Body of pancreas (tissue), 4 donors: ENCODE data around the gene TMBIM1. TPM values are rescaled to one million over a fixed set of nuclear protein-coding genes. Genes with fewer than 3 reads are reported as not detected.

Experiments used
- ATAC-seq: fragments of 150-250 bp; one replicate; pipeline ENCODE4 v1.9.1; 2016
- DNase-seq, 4 donors: peaks; one replicate each; pipeline ENCODE4 v3.0.0-alpha.2; 2019
- H3K27ac ChIP-seq, 4 donors: fragments of 200-600 bp; sonication (generic); 1 replicate in 3 of 4; 2 replicates in 1 of 4; pipeline versions ENCODE4 v1.5.1 to v1.6.1; 2016 to 2019; ENCODE audit warnings: mild to moderate bottlenecking in 1 of 4, mixed read lengths in 1 of 4, moderate library complexity in 1 of 4
- H3K27me3 ChIP-seq, 2 donors: fragments of 200-600 bp; sonication (generic); one replicate each; pipeline ENCODE4 v1.6.0; 2016; ENCODE audit warnings: mild to moderate bottlenecking in 1 of 2
- H3K36me3 ChIP-seq, 2 donors: fragments of 200-600 bp; sonication (generic); replicated peaks in 1 of 2; 2 replicates each; pipeline ENCODE4 v1.5.1; 2016; ENCODE audit warnings: low read depth in 2 of 2; ENCODE audit not compliant: insufficient read depth in 1 of 2
- H3K4me1 ChIP-seq: fragments of 200-600 bp; sonication (generic); one replicate; pipeline ENCODE4 v1.6.0; 2016
- H3K4me3 ChIP-seq, 2 donors: fragments of 200-600 bp; sonication (generic); 1 replicate in 1 of 2; 2 replicates in 1 of 2; pipeline ENCODE4 v1.5.1; 2016 to 2019
- H3K9me3 ChIP-seq, 3 donors: fragments of 200-600 bp; sonication (generic); 1 replicate in 2 of 3; 2 replicates in 1 of 3; pipeline ENCODE4 v1.5.1; 2016
- CTCF ChIP-seq, 7 experiments: fragments of 450-650 bp in 4 of 7; fragments of 200-600 bp in 3 of 7; sonication (generic) in 3 of 7; IDR thresholded peaks; one replicate each; pipeline ENCODE4 v1.5.1; 2016 to 2019; ENCODE audit warnings: antibody characterized with exemption in 7 of 7
- POLR2A ChIP-seq, 3 donors: fragments of 450-650 bp; IDR thresholded peaks; one replicate each; pipeline ENCODE4 v1.6.1; 2016; ENCODE audit warnings: antibody characterized with exemption in 3 of 3, mild to moderate bottlenecking in 2 of 3
- WGBS, 2 donors: methylation state at CpG; one replicate each; pipeline ENCODE4 v1.1.5; 2017; 5-methylcytosine and 5-hydroxymethylcytosine counted together
- intact Hi-C: fragments of 100-400 bp; cut with DNase I; formaldehyde crosslinking; loops from one replicate; pipeline ENCODE4 v1.15.1; 2023
- total RNA-seq, 2 donors: library from RNA; depleted of rRNA; stranded (reverse); fragments of >200 nt; gene quantifications; one replicate each; pipeline ENCODE4 v1.1.0, GENCODE V29; 2016

Gene TMBIM1
- total RNA-seq, 2 donors from 2014 or later = 125 to 148 TPM

GRCh38 chr2:218306184-218306920, 14.0 kb upstream of the TMBIM1 start:
- 70 to 82% methylated on average over 8 to 9 of the region's 9 CpGs for WGBS, 2 donors
- Histone ChIP-seq H3K4me3 (no peak overlapping the region), H3K36me3 (no peaks in the 10 kb centered on the region), H3K9me3 (no peaks in the 10 kb centered on the region), H3K27ac (no peak overlapping the region), H3K4me1 (peaks cover 24% of the 10 kb centered on the region), H3K27me3 (no peaks in the 10 kb centered on the region)
- intact Hi-C loops = no loop called here
- DNase-seq (no peak), ATAC-seq (no peak)
- TF ChIP-seq CTCF (IDR thresholded peaks at IDR 0.05) = no peak
- no peak for TF ChIP-seq POLR2A (IDR thresholded peaks at IDR 0.05)

GRCh38 chr2:218305383-218305782, 13.1 kb upstream of the TMBIM1 start:
- H3K27ac ChIP-seq = no peak overlapping the region
- intact Hi-C loops = no loop called here
- H3K36me3 ChIP-seq = no peaks in the 10 kb centered on the region
- H3K4me3 ChIP-seq = no peak overlapping the region
- ATAC-seq (no peak), DNase-seq (no peak)
- H3K4me1 ChIP-seq = peaks cover 19% of the 10 kb centered on the region
- WGBS, 2 donors = 72 to 83% methylated on average over 5 of the region's 5 CpGs
- TF ChIP-seq CTCF (IDR thresholded peaks at IDR 0.05) (no peak), POLR2A (IDR thresholded peaks at IDR 0.05) (no peak)
- H3K27me3 ChIP-seq = no peaks in the 10 kb centered on the region
- H3K9me3 ChIP-seq = no peaks in the 10 kb centered on the region

GRCh38 chr2:218301176-218301819, 9.0 kb upstream of the TMBIM1 start:
- Histone ChIP-seq H3K9me3 (no peaks in the 10 kb centered on the region), H3K4me3 (no peak overlapping the region), H3K27me3 (no peaks in the 10 kb centered on the region), H3K4me1 (peaks cover 37% of the 10 kb centered on the region), H3K36me3 (no peaks in the 10 kb centered on the region), H3K27ac (peak overlapping the region in 2 of 4 donors; percentile 19 to 58)
- intact Hi-C loops = loop anchor here (5.0 kb wide), 2 partner anchors 56 to 91 kb away; partner anchors contain the start of gene CATIP
- WGBS, 2 donors = 1 to 3% methylated on average over 9 of the region's 9 CpGs
- TF ChIP-seq POLR2A (IDR thresholded peaks at IDR 0.05) = no peak
- peak; percentile 83 to 98 (median 98) for TF ChIP-seq CTCF (IDR thresholded peaks at IDR 0.05)
- peak; percentile 96 for ATAC-seq
- peak; percentile 92 to 94 (median 93) for DNase-seq

GRCh38 chr2:218300141-218300540, 7.8 kb upstream of the TMBIM1 start:
- H3K4me3 ChIP-seq = no peak overlapping the region
- DNase-seq (no peak), ATAC-seq (no peak)
- H3K27ac ChIP-seq = no peak overlapping the region
- peaks cover 44% of the 10 kb centered on the region for H3K4me1 ChIP-seq
- H3K27me3 ChIP-seq = no peaks in the 10 kb centered on the region
- TF ChIP-seq POLR2A (IDR thresholded peaks at IDR 0.05) (no peak), CTCF (IDR thresholded peaks at IDR 0.05) (no peak)
- WGBS, 2 donors = 75 to 91% methylated on average over 4 of the region's 4 CpGs
- H3K9me3 ChIP-seq = no peaks in the 10 kb centered on the region
- no peaks in the 10 kb centered on the region for H3K36me3 ChIP-seq
- intact Hi-C loops = loop anchor here (5.0 kb wide), 2 partner anchors 57 to 92 kb away; partner anchors contain the start of gene CATIP
